SH-SY5Y (cell line): ENCODE measurements around the gene SWAP70.

Experiments used
- GATA2 ChIP-seq: IDR thresholded peaks from 2 replicates; pipeline ENCODE4 v1.6.1; 2011; ENCODE audit warnings: mild to moderate bottlenecking, low read depth, low read length
- GATA3 ChIP-seq: IDR thresholded peaks from 2 replicates; pipeline ENCODE4 v1.6.1; 2011; ENCODE audit warnings: low read depth, mild to moderate bottlenecking, low read length, moderate library complexity

- TF ChIP-seq GATA2 (no peak), GATA3 (no peak)
These were observed 1.9 kb downstream of the SWAP70 start for GRCh38 chr11:9665749-9666148.
